D721Med (cell line): Measurements from ENCODE around the gene DAPK1.
A peak's percentile ranks its signal among the peaks of the same experiment; 100 is the strongest.

Experiments used
- DNase-seq: peaks from one replicate; pipeline ENCODE4 v3.0.0; 2011; ENCODE audit warnings: low spot score; ENCODE audit not compliant: insufficient read length
- FAIRE-seq: peaks from 2 replicates; lab custom pipeline; 2011; peaks lifted over from hg19 to GRCh38; lab: Jason Lieb, UNC
- TF ChIP-seq, protein P1 (sequence below): IDR thresholded peaks from 2 replicates; pipeline ENCODE4 v1.5.1; 2012; ENCODE audit warnings: mild to moderate bottlenecking, control low read depth; ENCODE audit not compliant: insufficient read depth; ENCODE audit errors: missing control alignments

Gene DAPK1

DNA sequence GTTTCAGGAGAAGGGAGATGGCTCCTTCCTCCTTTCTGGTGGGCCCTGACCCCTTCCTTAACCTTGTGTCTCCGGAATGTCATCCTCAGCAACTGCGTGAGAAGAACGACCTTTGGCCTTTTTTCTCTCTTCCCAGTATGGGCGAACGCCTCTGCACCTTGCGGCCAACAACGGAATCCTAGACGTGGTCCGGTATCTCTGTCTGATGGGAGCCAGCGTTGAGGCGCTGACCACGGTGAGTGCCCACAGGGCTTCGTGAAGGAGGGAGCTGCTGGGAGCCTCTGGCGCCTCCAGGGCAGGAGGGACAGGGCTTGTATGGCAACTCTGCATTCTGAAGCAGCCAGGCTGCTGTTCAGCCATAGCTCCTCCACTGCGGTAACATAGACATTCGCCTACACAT lies 160.2 kb downstream of the DAPK1 start:
- DNase-seq = no peak
- TF ChIP-seq, protein P1, sequence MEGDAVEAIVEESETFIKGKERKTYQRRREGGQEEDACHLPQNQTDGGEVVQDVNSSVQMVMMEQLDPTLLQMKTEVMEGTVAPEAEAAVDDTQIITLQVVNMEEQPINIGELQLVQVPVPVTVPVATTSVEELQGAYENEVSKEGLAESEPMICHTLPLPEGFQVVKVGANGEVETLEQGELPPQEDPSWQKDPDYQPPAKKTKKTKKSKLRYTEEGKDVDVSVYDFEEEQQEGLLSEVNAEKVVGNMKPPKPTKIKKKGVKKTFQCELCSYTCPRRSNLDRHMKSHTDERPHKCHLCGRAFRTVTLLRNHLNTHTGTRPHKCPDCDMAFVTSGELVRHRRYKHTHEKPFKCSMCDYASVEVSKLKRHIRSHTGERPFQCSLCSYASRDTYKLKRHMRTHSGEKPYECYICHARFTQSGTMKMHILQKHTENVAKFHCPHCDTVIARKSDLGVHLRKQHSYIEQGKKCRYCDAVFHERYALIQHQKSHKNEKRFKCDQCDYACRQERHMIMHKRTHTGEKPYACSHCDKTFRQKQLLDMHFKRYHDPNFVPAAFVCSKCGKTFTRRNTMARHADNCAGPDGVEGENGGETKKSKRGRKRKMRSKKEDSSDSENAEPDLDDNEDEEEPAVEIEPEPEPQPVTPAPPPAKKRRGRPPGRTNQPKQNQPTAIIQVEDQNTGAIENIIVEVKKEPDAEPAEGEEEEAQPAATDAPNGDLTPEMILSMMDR = no peak
- no peak for FAIRE-seq

DNA sequence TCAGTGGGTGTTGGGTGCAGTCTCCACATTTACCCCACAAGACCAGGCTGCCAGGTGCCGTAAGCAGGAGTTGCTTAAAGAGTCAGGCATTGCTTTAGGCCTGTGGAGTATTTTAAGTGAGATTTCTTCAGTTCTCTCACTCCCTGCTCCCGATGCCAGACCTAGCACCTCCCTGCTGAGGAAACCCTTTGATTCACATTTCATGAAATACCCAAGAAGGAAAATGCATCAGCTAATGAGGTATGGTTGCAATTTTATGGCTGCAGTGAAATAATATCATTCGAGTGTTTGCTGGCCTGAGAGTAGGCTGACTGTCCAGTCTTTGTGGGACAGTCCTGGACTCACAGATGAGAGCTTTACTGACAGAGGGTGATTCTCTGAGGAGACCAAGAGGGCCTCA lies 160.8 kb downstream of the DAPK1 start:
- FAIRE-seq (no peak), DNase-seq (no peak)
- TF ChIP-seq, protein P1 = no peak

DNA sequence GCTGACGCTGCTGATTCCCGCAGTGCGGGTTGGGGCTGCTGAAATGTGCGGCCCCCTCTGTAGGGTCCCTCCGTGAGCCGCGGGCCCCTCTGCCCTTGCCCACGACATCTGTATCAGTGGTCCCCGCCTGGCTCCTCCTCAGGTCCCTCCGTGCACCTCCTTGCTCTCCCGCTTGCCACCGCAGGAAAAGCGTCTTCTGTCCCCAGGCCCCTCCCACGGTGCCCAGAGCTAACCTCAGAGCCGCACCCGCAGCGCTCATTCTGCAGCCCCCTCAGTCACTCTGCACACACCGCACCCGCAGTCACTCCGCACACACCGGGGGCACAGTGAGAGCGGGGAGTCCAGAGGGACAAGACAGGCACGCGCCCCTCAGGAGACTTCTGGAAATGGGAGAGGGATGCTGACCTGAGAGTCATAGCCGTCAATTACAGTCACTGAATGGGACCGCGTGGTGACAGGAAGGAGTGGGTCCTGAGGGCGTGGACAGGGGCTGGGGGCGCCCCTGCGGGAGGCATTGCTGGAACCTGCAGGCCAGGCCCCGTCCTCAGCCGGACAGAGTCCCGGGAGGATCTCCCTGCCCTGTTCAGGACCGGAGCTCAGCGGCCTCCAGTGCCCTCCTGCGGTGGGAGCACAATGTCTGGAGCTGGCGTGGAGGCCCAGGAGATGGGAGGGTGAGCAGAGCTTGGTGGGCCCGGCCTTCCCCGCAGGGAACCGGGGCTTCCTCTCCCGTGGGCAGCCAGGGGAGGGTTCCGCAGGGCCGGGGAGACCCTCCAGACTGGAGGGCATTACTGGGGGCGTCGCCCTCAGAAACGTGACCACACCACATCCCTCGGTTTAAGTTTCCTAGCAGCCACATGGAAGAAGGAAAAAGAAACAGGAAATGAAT lies 162.1 kb downstream of the DAPK1 start:
- TF ChIP-seq, protein P1 = no peak
- no peak for DNase-seq
- no peak for FAIRE-seq

- TF ChIP-seq, protein P1 = no peak
- DNase-seq (no peak), FAIRE-seq (no peak)
These were observed 163.6 kb downstream of the DAPK1 start for GRCh38 chr9:87661241-87661640.

DNA sequence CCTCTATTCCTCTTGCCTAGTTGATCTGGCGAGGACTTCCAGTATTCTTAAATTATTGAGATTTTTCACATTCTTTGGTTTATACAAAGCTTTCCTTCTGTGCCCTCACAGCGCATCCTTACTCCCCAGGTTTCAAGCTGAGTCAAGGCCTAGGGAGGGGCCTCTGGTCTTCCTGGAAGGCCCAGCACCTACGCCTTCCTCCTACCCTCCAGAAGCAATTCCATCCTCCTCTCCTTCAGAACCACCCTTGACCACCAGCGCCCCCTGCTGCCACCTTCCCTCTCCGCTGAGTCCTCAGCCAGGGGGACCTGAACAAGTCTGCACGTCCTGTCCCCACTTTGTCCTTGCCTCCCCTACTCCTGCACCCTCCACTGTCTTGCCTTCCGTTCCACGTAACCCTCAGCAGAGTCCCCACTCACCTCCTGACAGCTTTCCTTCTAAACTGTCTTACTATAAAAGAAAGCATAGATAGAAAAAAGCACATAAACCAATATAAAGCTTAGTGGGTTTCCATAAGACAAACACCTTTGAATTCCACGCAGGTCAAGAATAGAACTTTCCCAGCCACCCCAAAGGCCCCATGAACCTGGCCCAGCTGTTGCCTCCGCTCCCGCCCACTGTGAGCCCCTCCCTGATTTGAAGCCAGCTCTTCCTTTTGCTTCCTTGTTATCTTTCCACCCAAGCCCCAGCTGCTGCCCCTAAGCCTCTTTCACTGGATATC lies 165.3 kb downstream of the DAPK1 start:
- DNase-seq (peak; percentile 91), FAIRE-seq (no peak)
- TF ChIP-seq, protein P1 = peak; percentile 93

GRCh38 chr9:87663556-87663955 lies 165.9 kb downstream of the DAPK1 start:
- no peak for DNase-seq
- TF ChIP-seq, protein P1 = no peak
- no peak for FAIRE-seq
